ENCODE measurements around the gene PTPRU. TPM values are rescaled to one million over a fixed set of nuclear protein-coding genes. Genes with fewer than 3 reads are reported as not detected.

Gene PTPRU
- total RNA-seq, 4 donors from 2014 or later: 15.0 to 46.7 (median 29.0) TPM

DNA sequence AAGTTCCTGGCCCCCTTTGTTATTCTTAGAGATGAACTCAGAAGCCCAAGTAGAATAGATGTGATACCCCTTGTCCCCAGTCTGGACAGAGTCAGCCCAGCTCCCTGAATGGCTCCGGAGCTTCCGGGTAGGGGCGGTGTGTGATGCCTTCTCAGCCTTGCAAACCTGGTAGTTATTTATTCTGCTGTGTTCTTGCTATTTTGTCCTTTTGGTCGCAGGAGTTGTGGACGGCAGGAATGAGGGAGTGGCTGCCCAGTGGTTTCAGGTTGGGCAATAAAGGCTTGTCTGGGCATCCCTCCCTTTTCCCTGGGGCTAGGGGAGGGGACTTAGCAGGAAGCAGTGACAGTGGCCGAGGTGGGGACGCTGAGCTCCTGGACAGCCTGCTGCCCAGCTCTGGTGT, 2.8 kb downstream of the PTPRU start:
- Histone ChIP-seq H3K9me3 (no peaks in the 10 kb centered on the region), H3K4me3 (no peak overlapping the region), H3K27me3 (peaks cover 14% of the 10 kb centered on the region), H3K27ac (peak overlapping the region; percentile 76), H3K36me3 (no peaks in the 10 kb centered on the region), H3K4me1 (peaks cover 28% of the 10 kb centered on the region)
- TF ChIP-seq EP300 (IDR thresholded peaks at IDR 0.05) (no peak), POLR2AphosphoS5 (IDR thresholded peaks at IDR 0.05) (peak in 1 of 3 donors; percentile 43)
- DNase-seq (ENCODE audit: low spot score in 2 of 2): no peak
- WGBS: no CpG with 5 or more reads among the region's 7 CpGs

DNA sequence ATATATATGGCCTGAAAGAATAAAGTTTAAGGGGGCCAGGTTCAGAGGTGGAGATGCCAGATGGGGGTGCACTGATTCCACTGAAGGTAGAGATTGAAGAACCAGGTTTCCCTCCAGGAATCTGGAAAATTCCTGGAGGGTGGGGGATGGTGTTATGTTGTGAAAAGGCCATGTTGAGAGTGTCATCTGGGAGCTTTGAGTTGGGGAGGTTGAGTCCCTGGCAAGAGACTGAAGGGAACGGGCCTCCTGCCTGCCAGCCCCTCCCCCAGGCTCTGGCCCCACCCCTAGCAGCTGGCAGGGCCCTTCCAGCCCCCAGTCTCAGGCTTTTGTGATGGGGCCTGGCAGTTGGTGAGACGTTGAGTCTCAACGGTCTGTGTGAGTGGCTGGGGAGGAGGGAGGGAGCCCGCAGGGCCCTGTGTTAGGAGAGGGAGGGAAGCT, 4.1 kb downstream of the PTPRU start:
- H3K36me3 ChIP-seq: no peaks in the 10 kb centered on the region
- no peaks in the 10 kb centered on the region for H3K9me3 ChIP-seq
- peaks cover 28% of the 10 kb centered on the region for H3K4me1 ChIP-seq
- WGBS: 66% methylated on average over 4 of the region's 4 CpGs
- no peak for TF ChIP-seq EP300 (IDR thresholded peaks at IDR 0.05)
- TF ChIP-seq, protein P1, sequence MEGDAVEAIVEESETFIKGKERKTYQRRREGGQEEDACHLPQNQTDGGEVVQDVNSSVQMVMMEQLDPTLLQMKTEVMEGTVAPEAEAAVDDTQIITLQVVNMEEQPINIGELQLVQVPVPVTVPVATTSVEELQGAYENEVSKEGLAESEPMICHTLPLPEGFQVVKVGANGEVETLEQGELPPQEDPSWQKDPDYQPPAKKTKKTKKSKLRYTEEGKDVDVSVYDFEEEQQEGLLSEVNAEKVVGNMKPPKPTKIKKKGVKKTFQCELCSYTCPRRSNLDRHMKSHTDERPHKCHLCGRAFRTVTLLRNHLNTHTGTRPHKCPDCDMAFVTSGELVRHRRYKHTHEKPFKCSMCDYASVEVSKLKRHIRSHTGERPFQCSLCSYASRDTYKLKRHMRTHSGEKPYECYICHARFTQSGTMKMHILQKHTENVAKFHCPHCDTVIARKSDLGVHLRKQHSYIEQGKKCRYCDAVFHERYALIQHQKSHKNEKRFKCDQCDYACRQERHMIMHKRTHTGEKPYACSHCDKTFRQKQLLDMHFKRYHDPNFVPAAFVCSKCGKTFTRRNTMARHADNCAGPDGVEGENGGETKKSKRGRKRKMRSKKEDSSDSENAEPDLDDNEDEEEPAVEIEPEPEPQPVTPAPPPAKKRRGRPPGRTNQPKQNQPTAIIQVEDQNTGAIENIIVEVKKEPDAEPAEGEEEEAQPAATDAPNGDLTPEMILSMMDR (IDR thresholded peaks at IDR 0.05): no peak
- H3K27me3 ChIP-seq: peaks cover 14% of the 10 kb centered on the region
- DNase-seq (ENCODE audit: low spot score in 2 of 2): no peak
- H3K4me3 ChIP-seq: no peak overlapping the region
- no peak overlapping the region for H3K27ac ChIP-seq

DNA sequence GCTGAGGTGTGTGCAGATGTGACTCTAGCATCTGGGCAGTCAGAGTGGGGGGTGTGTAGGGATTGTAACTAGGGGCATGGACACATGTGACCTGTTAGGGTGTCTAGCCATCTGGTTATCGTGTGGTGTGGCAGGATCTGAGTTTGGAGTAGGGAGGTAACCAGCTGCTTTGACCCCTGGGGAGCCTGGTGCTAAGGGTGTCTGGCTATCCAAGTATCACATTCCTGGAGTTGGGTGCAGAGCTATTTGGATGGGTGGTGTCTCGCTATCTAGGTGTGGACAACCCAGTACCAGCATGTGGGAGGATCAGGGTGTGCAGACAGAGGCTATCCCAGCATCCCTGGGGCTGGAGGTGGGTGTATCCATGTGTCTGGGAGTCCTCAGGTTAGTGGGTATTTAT, 4.7 kb downstream of the PTPRU start:
- WGBS: 75% methylated on average over 2 of the region's 2 CpGs
- TF ChIP-seq, protein P1 (IDR thresholded peaks at IDR 0.05): no peak
- TF ChIP-seq POLR2A (IDR thresholded peaks at IDR 0.05) (no peak), EP300 (IDR thresholded peaks at IDR 0.05) (no peak), POLR2AphosphoS5 (IDR thresholded peaks at IDR 0.05) (no peak)
- no peaks in the 10 kb centered on the region for H3K36me3 ChIP-seq
- H3K4me1 ChIP-seq: peaks cover 26% of the 10 kb centered on the region
- H3K9me3 ChIP-seq: no peaks in the 10 kb centered on the region
- no peak overlapping the region for H3K27ac ChIP-seq
- no peak for DNase-seq (ENCODE audit: low spot score in 2 of 2)
- peaks cover 14% of the 10 kb centered on the region for H3K27me3 ChIP-seq
- H3K4me3 ChIP-seq: no peak overlapping the region

DNA sequence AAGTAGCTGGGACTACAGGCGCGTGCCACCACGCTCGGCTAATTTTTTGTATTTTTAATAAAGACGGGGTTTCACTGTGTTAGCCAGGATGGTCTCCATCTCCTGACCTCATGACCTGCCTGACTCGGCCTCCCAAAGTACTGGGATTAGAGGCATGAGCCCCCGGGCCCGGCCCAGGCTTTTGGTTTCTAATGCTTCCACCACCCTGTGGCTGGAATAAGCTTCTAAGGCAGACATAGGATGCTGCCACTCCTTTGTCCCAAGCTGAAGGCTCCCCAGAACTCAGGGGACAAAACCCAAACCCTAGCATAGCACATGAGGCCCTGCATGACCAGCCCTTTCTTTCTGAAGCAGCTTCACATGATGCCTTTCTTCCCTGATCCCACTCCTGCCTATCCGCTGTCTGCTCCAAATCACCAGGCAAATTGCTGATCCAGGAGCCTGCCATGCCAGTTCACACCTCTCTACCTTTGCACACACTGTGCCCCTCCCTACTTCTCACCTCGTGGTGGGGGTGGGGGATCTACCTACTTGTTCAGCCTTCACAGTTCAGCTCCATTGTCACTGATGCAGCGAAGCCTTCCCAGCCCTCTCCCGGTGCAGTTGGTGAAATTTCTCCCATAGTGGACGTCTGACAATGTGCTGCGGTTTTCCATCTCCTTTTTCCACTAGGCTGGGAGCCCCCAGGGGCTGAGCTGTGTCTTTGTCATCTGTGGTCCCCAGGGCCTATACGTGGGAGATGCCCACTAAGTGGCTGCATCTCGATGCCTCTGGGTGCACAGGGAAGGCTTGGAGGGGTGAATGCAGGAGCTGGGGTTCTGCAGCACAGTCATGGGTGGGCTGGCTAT, 6.9 kb downstream of the PTPRU start:
- H3K9me3 ChIP-seq: no peaks in the 10 kb centered on the region
- WGBS: 82% methylated on average over 15 of the region's 16 CpGs
- H3K36me3 ChIP-seq: no peaks in the 10 kb centered on the region
- H3K4me1 ChIP-seq: peaks cover 7% of the 10 kb centered on the region
- TF ChIP-seq, protein P1 (IDR thresholded peaks at IDR 0.05): no peak
- TF ChIP-seq POLR2AphosphoS5 (IDR thresholded peaks at IDR 0.05) (no peak), POLR2A (IDR thresholded peaks at IDR 0.05) (no peak), EP300 (IDR thresholded peaks at IDR 0.05) (no peak)
- peaks cover 4% of the 10 kb centered on the region for H3K27me3 ChIP-seq
- no peak for DNase-seq (ENCODE audit: low spot score in 2 of 2)
- no peak overlapping the region for H3K27ac ChIP-seq
- H3K4me3 ChIP-seq: no peak overlapping the region

DNA sequence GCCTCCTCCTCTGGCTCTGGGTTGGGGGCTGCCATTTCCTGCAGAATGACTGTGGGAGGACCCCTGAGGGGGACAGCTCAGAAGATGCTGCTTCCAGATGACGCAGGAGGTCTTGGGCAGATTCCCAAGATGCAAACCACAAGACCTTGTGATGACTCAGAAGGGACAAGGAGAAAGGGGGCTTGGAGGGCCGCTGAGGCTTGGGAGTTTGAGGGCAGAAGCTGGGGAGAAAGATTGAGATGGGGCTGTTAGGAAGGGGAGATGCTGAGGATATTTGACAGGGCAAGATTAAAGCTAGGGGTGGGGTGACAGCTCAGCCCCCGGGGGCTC, 7.5 kb downstream of the PTPRU start:
- TF ChIP-seq, protein P1 (IDR thresholded peaks at IDR 0.05): no peak
- no peak for TF ChIP-seq POLR2AphosphoS5 (IDR thresholded peaks at IDR 0.05)
- no peak for TF ChIP-seq EP300 (IDR thresholded peaks at IDR 0.05)
- no peak for TF ChIP-seq POLR2A (IDR thresholded peaks at IDR 0.05)
- Histone ChIP-seq H3K4me1 (peaks cover 2% of the 10 kb centered on the region), H3K27me3 (no peaks in the 10 kb centered on the region), H3K27ac (no peak overlapping the region), H3K36me3 (no peaks in the 10 kb centered on the region), H3K9me3 (no peaks in the 10 kb centered on the region), H3K4me3 (no peak overlapping the region)
- WGBS: 52% methylated on average over 3 of the region's 3 CpGs
- no peak for DNase-seq (ENCODE audit: low spot score in 2 of 2)

All from suprapubic skin (tissue), 4 donors.